ENCODE results near the gene ZNF862. TPM values are rescaled to one million over a fixed set of nuclear protein-coding genes. Genes with fewer than 3 reads are reported as not detected.

The ZNF862 gene
- total RNA-seq, 2 experiments from 2014 or later = 7.9 to 9.1 TPM

- TF ChIP-seq EZH2phosphoT487 (IDR thresholded peaks at IDR 0.05; ENCODE audit: borderline replicate concordance, low read depth, low read length) = no peak
- TF ChIP-seq CTCF (conservative IDR thresholded peaks at IDR 0.05; ENCODE audit: low read length) = no peak
- no peak overlapping the region for H3K27ac ChIP-seq (ENCODE audit: low read depth, low read length, poor library complexity, severe bottlenecking)
- H3K4me1 ChIP-seq (ENCODE audit: insufficient read depth, low read length, poor library complexity, severe bottlenecking) = peaks cover under 1% of the 10 kb centered on the region
- intact Hi-C loops (cut with micrococcal nuclease; ENCODE audit: unreplicated experiment) = loop anchor here (10.0 kb wide), 1 partner anchor 515 kb away; the partner anchor contains the start of gene ZNF775
- no TSS peak for BruUV-seq (replicated peaks)
- DNase-seq (ENCODE audit: low spot score) = no peak
- POLR2A ChIA-PET = no interaction called here
- no peak overlapping the region for H3K4me2 ChIP-seq (ENCODE audit: low read length)
- no peaks in the 10 kb centered on the region for H3K9me3 ChIP-seq (ENCODE audit: low read length)
- H4K20me1 ChIP-seq (ENCODE audit: insufficient read depth, low read length) = no peaks in the 10 kb centered on the region
- H3K79me2 ChIP-seq (ENCODE audit: insufficient read depth, low read depth, low read length) = no peaks in the 10 kb centered on the region
- H3K4me3 ChIP-seq (ENCODE audit: low read depth, low read length, poor library complexity, severe bottlenecking) = no peak overlapping the region
- CTCF ChIA-PET (ENCODE audit: unreplicated experiment) = no interaction called here
- no peak overlapping the region for H2AFZ ChIP-seq (ENCODE audit: low read length)
- H3K36me3 ChIP-seq (ENCODE audit: insufficient read depth, low read length) = no peaks in the 10 kb centered on the region
- no peaks in the 10 kb centered on the region for H3K9me2 ChIP-seq (ENCODE audit: insufficient read depth, low read length)
Measured at GRCh38 chr7:149859876-149860275, 21.7 kb downstream of the ZNF862 start.

DNA sequence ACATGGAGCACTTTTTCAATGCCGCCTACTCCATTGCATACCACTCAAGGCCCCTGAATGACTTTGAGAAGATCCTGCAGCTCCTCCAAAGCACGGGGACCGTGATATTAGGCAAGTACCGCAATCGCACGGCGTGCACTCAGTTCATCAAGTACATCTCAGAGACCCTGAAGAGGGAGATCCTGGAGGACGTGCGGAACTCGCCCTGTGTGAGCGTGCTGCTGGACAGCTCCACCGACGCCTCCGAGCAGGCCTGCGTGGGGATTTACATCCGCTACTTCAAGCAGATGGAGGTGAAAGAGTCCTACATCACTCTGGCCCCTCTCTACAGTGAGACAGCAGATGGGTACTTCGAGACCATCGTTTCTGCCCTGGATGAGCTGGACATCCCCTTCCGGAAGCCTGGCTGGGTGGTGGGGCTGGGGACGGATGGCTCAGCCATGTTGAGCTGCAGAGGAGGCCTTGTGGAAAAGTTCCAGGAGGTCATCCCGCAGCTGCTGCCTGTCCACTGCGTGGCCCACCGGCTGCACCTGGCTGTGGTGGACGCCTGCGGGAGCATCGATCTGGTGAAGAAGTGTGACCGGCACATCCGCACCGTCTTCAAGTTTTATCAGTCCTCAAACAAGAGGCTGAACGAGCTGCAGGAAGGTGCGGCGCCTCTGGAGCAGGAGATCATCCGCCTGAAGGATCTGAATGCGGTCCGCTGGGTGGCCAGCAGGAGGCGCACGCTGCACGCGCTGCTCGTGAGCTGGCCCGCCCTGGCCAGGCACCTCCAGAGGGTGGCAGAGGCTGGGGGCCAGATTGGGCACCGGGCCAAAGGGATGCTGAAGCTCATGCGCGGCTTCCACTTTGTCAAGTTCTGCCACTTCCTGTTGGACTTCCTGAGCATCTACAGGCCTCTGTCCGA lies 22.9 kb downstream of the ZNF862 start:
- no peak overlapping the region for H3K4me3 ChIP-seq (ENCODE audit: low read depth, low read length, poor library complexity, severe bottlenecking)
- H2AFZ ChIP-seq (ENCODE audit: low read length) = no peak overlapping the region
- no peaks in the 10 kb centered on the region for H3K9me3 ChIP-seq (ENCODE audit: low read length)
- ChIA-PET POLR2A (interaction anchor here (1.0 to 2.5 kb wide), 2 partner anchors 9 to 11 kb away, joined by 3 to 6 read pairs; no protein-coding TSS in a partner anchor), CTCF (ENCODE audit: unreplicated experiment) (no interaction called here)
- no peak overlapping the region for H3K27ac ChIP-seq (ENCODE audit: low read depth, low read length, poor library complexity, severe bottlenecking)
- H3K36me3 ChIP-seq (ENCODE audit: insufficient read depth, low read length) = no peaks in the 10 kb centered on the region
- no peaks in the 10 kb centered on the region for H4K20me1 ChIP-seq (ENCODE audit: insufficient read depth, low read length)
- H3K4me1 ChIP-seq (ENCODE audit: insufficient read depth, low read length, poor library complexity, severe bottlenecking) = peaks cover 12% of the 10 kb centered on the region
- no peak for TF ChIP-seq EZH2phosphoT487 (IDR thresholded peaks at IDR 0.05; ENCODE audit: borderline replicate concordance, low read depth, low read length)
- TF ChIP-seq CTCF (conservative IDR thresholded peaks at IDR 0.05; ENCODE audit: low read length) = peak; percentile 51
- BruUV-seq (replicated peaks) = no TSS peak
- H3K79me2 ChIP-seq (ENCODE audit: insufficient read depth, low read depth, low read length) = no peaks in the 10 kb centered on the region
- no peak overlapping the region for H3K4me2 ChIP-seq (ENCODE audit: low read length)
- intact Hi-C loops (cut with micrococcal nuclease; ENCODE audit: unreplicated experiment) = loop anchor here (10.0 kb wide), 1 partner anchor 514 kb away; the partner anchor contains the start of gene ZNF775
- no peak for DNase-seq (ENCODE audit: low spot score)
- H3K9me2 ChIP-seq (ENCODE audit: insufficient read depth, low read length) = no peaks in the 10 kb centered on the region

- POLR2A ChIA-PET = interaction anchor here (2.5 kb wide), 1 partner anchor 12 kb away, joined by 6 read pairs; no protein-coding TSS in a partner anchor
- Histone ChIP-seq H3K27ac (ENCODE audit: low read depth, low read length, poor library complexity, severe bottlenecking) (no peak overlapping the region), H4K20me1 (ENCODE audit: insufficient read depth, low read length) (no peaks in the 10 kb centered on the region), H3K79me2 (ENCODE audit: insufficient read depth, low read depth, low read length) (no peaks in the 10 kb centered on the region), H3K9me3 (ENCODE audit: low read length) (no peaks in the 10 kb centered on the region), H3K36me3 (ENCODE audit: insufficient read depth, low read length) (no peaks in the 10 kb centered on the region), H2AFZ (ENCODE audit: low read length) (no peak overlapping the region), H3K4me3 (ENCODE audit: low read depth, low read length, poor library complexity, severe bottlenecking) (no peak overlapping the region), H3K4me2 (ENCODE audit: low read length) (no peak overlapping the region), H3K9me2 (ENCODE audit: insufficient read depth, low read length) (no peaks in the 10 kb centered on the region), H3K4me1 (ENCODE audit: insufficient read depth, low read length, poor library complexity, severe bottlenecking) (peaks cover 19% of the 10 kb centered on the region)
- TF ChIP-seq CTCF (conservative IDR thresholded peaks at IDR 0.05; ENCODE audit: low read length) = no peak
- TF ChIP-seq EZH2phosphoT487 (IDR thresholded peaks at IDR 0.05; ENCODE audit: borderline replicate concordance, low read depth, low read length) = no peak
- DNase-seq (ENCODE audit: low spot score) = no peak
- intact Hi-C loops (cut with micrococcal nuclease; ENCODE audit: unreplicated experiment) = loop anchor here (10.0 kb wide), 1 partner anchor 513 kb away; the partner anchor contains the start of gene ZNF775
- BruUV-seq (replicated peaks) = no TSS peak
- CTCF ChIA-PET (ENCODE audit: unreplicated experiment) = no interaction called here
Measured at GRCh38 chr7:149861728-149862045, 23.5 kb downstream of the ZNF862 start.
